Neural cell (in vitro differentiated cells): ENCODE data around the gene CPS1.

Source experiments
- CTCF ChIP-seq: fragments of 450-650 bp; IDR thresholded peaks from 2 replicates; pipeline ENCODE4 v1.5.1; 2014; ENCODE audit warnings: antibody characterized with exemption, mild to moderate bottlenecking, moderate library complexity; ENCODE audit not compliant: poor library complexity, severe bottlenecking
- POLR2AphosphoS5 ChIP-seq: IDR thresholded peaks from 2 replicates; pipeline ENCODE4 v1.6.1; 2012

- TF ChIP-seq CTCF, result no peak
- TF ChIP-seq POLR2AphosphoS5, result no peak
Observed at GRCh38 chr2:210606001-210606400, 49.6 kb downstream of the CPS1 start.
